Stimulated activated CD8-positive, alpha-beta memory T cell treated with anti-CD3 and anti-CD28 coated beads, Interleukin-2, amount 100 ng/mL, for 48 hours (primary cell): ENCODE data around the gene C11orf16.
"Not testable (repeated sequence)": the region's sequence is repeated elsewhere in the genome, so short reads cannot be mapped to it uniquely, and the experiment has no call there.

Experiments used
- DNase-seq, 2 donors: peaks; one replicate each; pipeline ENCODE4 v3.0.0-alpha.2; 2020; ENCODE audit warnings: low read depth in 2 of 2

Gene C11orf16

GRCh38 chr11:8891185-8891584 is 41.6 kb downstream of the C11orf16 start:
- not testable (repeated sequence) for DNase-seq

- DNase-seq = no peak
Observed at GRCh38 chr11:8886322-8886721, 46.4 kb downstream of the C11orf16 start.

- DNase-seq = not testable (repeated sequence)
Observed at GRCh38 chr11:8881585-8881984, 51.2 kb downstream of the C11orf16 start.

GRCh38 chr11:8878771-8879170 is 54.0 kb downstream of the C11orf16 start:
- no peak for DNase-seq

- no peak for DNase-seq
Observed at GRCh38 chr11:8873741-8874405, 58.9 kb downstream of the C11orf16 start.

GRCh38 chr11:8871962-8872361 is 60.8 kb downstream of the C11orf16 start:
- no peak for DNase-seq

- DNase-seq = no peak
Observed at GRCh38 chr11:8871171-8871775, 61.5 kb downstream of the C11orf16 start.

- no peak for DNase-seq
Observed at GRCh38 chr11:8870411-8871170, 62.2 kb downstream of the C11orf16 start.
